Endothelial cell of umbilical vein (primary cell): ENCODE data around the gene EEF1G. TPM values are rescaled to one million over a fixed set of nuclear protein-coding genes. Genes with fewer than 3 reads are reported as not detected.

Experiments used
- BruUV-seq: library from RNA; stranded (reverse); fragments of 400-500 nt; replicated peaks from 2 replicates; lab custom pipeline; 2021; lab: Mats Ljungman, UMichigan
- CTCF ChIA-PET: fragments of 300-600, 350-600 bp; sonication (Branson Sonifier 250); formaldehyde crosslinking; loops from one replicate; lab custom pipeline; 2021; ENCODE audit warnings: antibody characterized with exemption, inconsistent platforms; lab: Charles Lee
- POLR2A ChIA-PET: fragments of 300-600, 350-600 bp; sonication (Branson Sonifier 250); formaldehyde crosslinking; loops from one replicate; lab custom pipeline; 2021; ENCODE audit warnings: antibody characterized with exemption, inconsistent platforms; lab: Charles Lee
- DNase-seq: peaks from one replicate; pipeline ENCODE4 v3.0.0-alpha.2; 2011; ENCODE audit warnings: low read depth, low spot score
- FAIRE-seq: peaks from 2 replicates; lab custom pipeline; 2011; peaks lifted over from hg19 to GRCh38; lab: Jason Lieb, UNC
- H2AFZ ChIP-seq: 2 replicates; pipeline ENCODE4 v1.6.0; 2012; ENCODE audit warnings: low read depth, low read length, control low read depth, inconsistent platforms
- H3K27ac ChIP-seq: 2 replicates; pipeline ENCODE4 v1.5.1; 2011; ENCODE audit warnings: low read depth, mild to moderate bottlenecking, control low read depth, low read length, moderate library complexity; ENCODE audit not compliant: insufficient read depth
- H3K27me3 ChIP-seq, 2 experiments: 2 replicates each; pipeline versions ENCODE4 v1.6.0 to v1.6.1; 2011; ENCODE audit warnings: low read length in 2 of 2, mixed read lengths in 1 of 2; ENCODE audit not compliant: control insufficient read depth in 2 of 2, insufficient read depth in 2 of 2
- H3K36me3 ChIP-seq, 2 experiments: 2 replicates in 1 of 2; 3 replicates in 1 of 2; pipeline ENCODE4 v1.5.1; 2011; ENCODE audit warnings: low read length in 2 of 2, mild to moderate bottlenecking in 1 of 2, moderate library complexity in 1 of 2; ENCODE audit not compliant: control insufficient read depth in 2 of 2, insufficient read depth in 2 of 2; ENCODE audit errors: extremely low read depth in 1 of 2
- H3K4me1 ChIP-seq: 3 replicates; pipeline ENCODE4 v1.5.1; 2011; ENCODE audit warnings: mild to moderate bottlenecking, low read length; ENCODE audit not compliant: control insufficient read depth, insufficient read depth; ENCODE audit errors: extremely low read depth
- H3K4me2 ChIP-seq: 2 replicates; pipeline ENCODE4 v1.6.1; 2011; ENCODE audit warnings: low read length, control low read depth, mixed read lengths; ENCODE audit not compliant: insufficient read depth
- H3K4me3 ChIP-seq, 3 experiments: fragments of 200-600 bp in 1 of 3; sonication (generic), shearing (Covaris generic) in 1 of 3; replicated peaks in 1 of 3; 2 replicates each; pipeline ENCODE4 v1.5.1; 2011 to 2016; ENCODE audit warnings: control low read depth in 3 of 3, low read length in 3 of 3, mild to moderate bottlenecking in 2 of 3, inconsistent platforms in 1 of 3, low read depth in 1 of 3, moderate library complexity in 1 of 3; ENCODE audit not compliant: insufficient read depth in 1 of 3
- H3K79me2 ChIP-seq: 2 replicates; pipeline ENCODE4 v1.6.0; 2012; ENCODE audit warnings: low read length, inconsistent platforms; ENCODE audit not compliant: control insufficient read depth, insufficient read depth
- H3K9ac ChIP-seq: replicated peaks from 2 replicates; pipeline ENCODE3; 2011; ENCODE audit warnings: low read length, control low read depth; ENCODE audit not compliant: insufficient read depth; ENCODE audit errors: extremely low read depth
- H3K9me1 ChIP-seq: replicated peaks from 3 replicates; pipeline ENCODE4 v1.6.0; 2011; ENCODE audit warnings: mild to moderate bottlenecking, low read length; ENCODE audit not compliant: control insufficient read depth, insufficient read depth; ENCODE audit errors: extremely low read depth
- H3K9me3 ChIP-seq: replicated peaks from 2 replicates; pipeline ENCODE4 v1.5.1; 2012; ENCODE audit warnings: low read length, inconsistent platforms; ENCODE audit not compliant: control insufficient read depth, insufficient read depth
- H4K20me1 ChIP-seq: replicated peaks from 2 replicates; pipeline ENCODE3; 2011; ENCODE audit warnings: mild to moderate bottlenecking, low read length; ENCODE audit not compliant: control insufficient read depth, insufficient read depth; ENCODE audit errors: extremely low read depth
- EZH2 ChIP-seq: IDR thresholded peaks from 2 replicates; pipeline ENCODE4 v1.6.1; 2012; ENCODE audit warnings: borderline replicate concordance, low read depth, mild to moderate bottlenecking, moderate library complexity, low read length, inconsistent platforms; ENCODE audit not compliant: severe bottlenecking
- FOS ChIP-seq: IDR thresholded peaks from 2 replicates; pipeline ENCODE4 v1.6.1; 2011; ENCODE audit warnings: mild to moderate bottlenecking, low read length, moderate library complexity, borderline replicate concordance; ENCODE audit not compliant: insufficient read depth
- GATA2 ChIP-seq: IDR thresholded peaks from 2 replicates; pipeline ENCODE4 v1.7.0; 2011; ENCODE audit warnings: low read depth, mild to moderate bottlenecking, moderate library complexity, mixed read lengths, low read length; ENCODE audit not compliant: insufficient read length, insufficient read depth
- JUN ChIP-seq: IDR thresholded peaks from 2 replicates; pipeline ENCODE4 v1.6.1; 2011; ENCODE audit warnings: borderline replicate concordance, low read depth; ENCODE audit not compliant: insufficient read length, insufficient read depth
- MAX ChIP-seq: IDR thresholded peaks from 2 replicates; pipeline ENCODE4 v1.6.1; 2011; ENCODE audit not compliant: insufficient read depth, insufficient read length
- MYC ChIP-seq: IDR thresholded peaks from one replicate; pipeline ENCODE4 v1.6.1; 2011; ENCODE audit warnings: mild to moderate bottlenecking, low read depth, low read length
- POLR2A ChIP-seq: IDR thresholded peaks from 2 replicates; pipeline ENCODE4 v1.6.1; 2012; ENCODE audit warnings: low read depth, mild to moderate bottlenecking, control low read depth, low read length
- POLR2AphosphoS5 ChIP-seq: IDR thresholded peaks from 2 replicates; pipeline ENCODE4 v1.6.1; 2012; ENCODE audit warnings: low read depth, mild to moderate bottlenecking, control low read depth, low read length, moderate library complexity; ENCODE audit not compliant: insufficient read depth
- dilution Hi-C: fragments of 300-500 bp; cut with MboI; formaldehyde crosslinking; loops from one replicate; pipeline ENCODE4 v1.15.0; 2019; ENCODE audit warnings: low sequenced_read_pairs; ENCODE audit not compliant: extremely low pct_ligation_motif_present
- intact Hi-C: fragments of 100-400 bp; cut with micrococcal nuclease; formaldehyde crosslinking; loops from one replicate; pipeline ENCODE4 v1.10.0; 2022
- polyA plus RNA-seq, 4 experiments: library from polyadenylated mRNA; depleted of rRNA in 3 of 4; stranded (reverse) in 3 of 4; unstranded in 1 of 4; fragments of >200 nt; gene quantifications; 2 replicates each; pipeline versions ENCODE4 v1.2.1 to v1.2.3, GENCODE V29; 2011 to 2012; ENCODE audit warnings: missing spikeins in 1 of 4
- total RNA-seq: library from RNA; stranded (reverse); gene quantifications from 2 replicates; pipeline ENCODE4 v1.2.3, GENCODE V29; 2021

Gene EEF1G
- total and polyA plus RNA-seq, 2 donors (not counting 3 experiments of a cell fraction or from before 2014, with no cell fraction given), result 1,341 to 2,133 TPM

- ChIA-PET CTCF (interaction anchor here (1.0 to 15.7 kb wide), 9 partner anchors 9 to 159 kb away, joined by 4 to 376 read pairs (median 8); partner anchors contain the start of genes AHNAK and TUT1), POLR2A (interaction anchor here (1.4 to 2.3 kb wide), 4 partner anchors 9 to 111 kb away, joined by 5 to 10 read pairs (median 7); partner anchors contain the start of genes C11orf98, CSKMT, EEF1G and TUT1)
- Histone ChIP-seq H3K4me3 (no peak overlapping the region), H3K27ac (peak overlapping the region; percentile 91), H3K9me3 (no peaks in the 10 kb centered on the region), H3K4me2 (peak overlapping the region; percentile 59), H3K9ac (peak overlapping the region; percentile 36), H4K20me1 (no peaks in the 10 kb centered on the region), H3K27me3 (no peaks in the 10 kb centered on the region), H3K36me3 (peaks cover 3 to 4% of the 10 kb centered on the region in 2 experiments), H3K4me1 (peaks cover 66% of the 10 kb centered on the region), H3K79me2 (peaks cover 5% of the 10 kb centered on the region), H3K9me1 (no peaks in the 10 kb centered on the region), H2AFZ (peak overlapping the region; percentile 5)
- TSS peak; percentile 45 for BruUV-seq
- no peak for DNase-seq
- intact Hi-C loops (loop anchor here (1.0 to 5.0 kb wide), 2 partner anchors 9 to 288 kb away; no protein-coding TSS in a partner anchor), dilution Hi-C loops (no loop called here)
- no peak for FAIRE-seq
- peak; percentile 8 for TF ChIP-seq POLR2A
- TF ChIP-seq POLR2AphosphoS5, result no peak
- peak; percentile 49 for TF ChIP-seq FOS
Observed at GRCh38 chr11:62553839-62554361, 19.8 kb downstream of the EEF1G start.

- ChIA-PET CTCF (interaction anchor here (0.5 to 15.7 kb wide), 9 partner anchors 9 to 207 kb away, joined by 3 to 376 read pairs (median 5); partner anchors contain the start of genes AHNAK, EEF1G and TUT1), POLR2A (interaction anchor here (0.8 to 2.3 kb wide), 8 partner anchors 9 to 288 kb away, joined by 3 to 10 read pairs (median 6); partner anchors contain the start of genes C11orf98, CSKMT, EEF1G and TUT1)
- no peak for TF ChIP-seq MYC
- TF ChIP-seq MAX, result no peak
- peak; percentile 90 for TF ChIP-seq POLR2A
- no peak for TF ChIP-seq EZH2
- peak; percentile 99 for TF ChIP-seq POLR2AphosphoS5
- TF ChIP-seq GATA2, result peak; percentile 65
- peak; percentile 65 for TF ChIP-seq JUN
- TF ChIP-seq FOS, result peak; percentile 84
- peak overlapping the region; percentile 91 for H3K27ac ChIP-seq
- H2AFZ ChIP-seq, result peak overlapping the region; percentile 17
- H3K4me1 ChIP-seq, result peaks cover 72% of the 10 kb centered on the region
- peaks cover 3% of the 10 kb centered on the region for H3K79me2 ChIP-seq
- TSS peak; percentile 69 for BruUV-seq
- dilution Hi-C loops (no loop called here), intact Hi-C loops (loop anchor here (1.0 to 5.0 kb wide), 2 partner anchors 8 to 289 kb away; no protein-coding TSS in a partner anchor)
- no peaks in the 10 kb centered on the region for H3K36me3 ChIP-seq
- H3K27me3 ChIP-seq, result no peaks in the 10 kb centered on the region
- FAIRE-seq, result peak; percentile 99
- DNase-seq, result peak; percentile 95
- peak overlapping the region; percentile 80 for H3K9ac ChIP-seq
- H4K20me1 ChIP-seq, result no peaks in the 10 kb centered on the region
- no peaks in the 10 kb centered on the region for H3K9me3 ChIP-seq
- H3K4me3 ChIP-seq, result peak overlapping the region in 2 of 3 experiments; percentile 4 to 5
- peak overlapping the region; percentile 59 for H3K4me2 ChIP-seq
- no peaks in the 10 kb centered on the region for H3K9me1 ChIP-seq
Observed at GRCh38 chr11:62553080-62553838, 20.4 kb downstream of the EEF1G start.
